Activated naive CD8-positive, alpha-beta T cell treated with anti-CD3 and anti-CD28 coated beads, Interleukin-2, amount 10 ng/mL, durations not matched to agents 7 days and 5 days (primary cell): ENCODE results near the gene KRT71. TPM values are rescaled to one million over a fixed set of nuclear protein-coding genes. Genes with fewer than 3 reads are reported as not detected.

ENCODE experiments used
- ATAC-seq: fragments of 150-1000 bp; cut with Tn5 transposase; one replicate; pipeline ENCODE4 v1.10.0; 2021; ENCODE audit warnings: low read depth, moderate library complexity
- POLR2A ChIA-PET: fragments of 350-600 bp; sonication (Branson Sonifier 250); formaldehyde crosslinking; loops from one replicate; lab custom pipeline; 2021; ENCODE audit warnings: antibody characterized with exemption; lab: Charles Lee
- DNase-seq: peaks from one replicate; pipeline ENCODE4 v3.0.0; 2021
- H3K27ac Mint-ChIP-seq: one replicate; pipeline ENCODE4 v1.8.0; 2022; ENCODE audit warnings: mild to moderate bottlenecking, mixed read lengths
- H3K27me3 Mint-ChIP-seq: one replicate; pipeline ENCODE4 v1.8.0; 2022; ENCODE audit warnings: mild to moderate bottlenecking, moderate library complexity, mixed read lengths
- H3K36me3 Mint-ChIP-seq: one replicate; pipeline ENCODE4 v1.8.0; 2021; ENCODE audit warnings: mild to moderate bottlenecking, mixed read lengths
- H3K4me1 Mint-ChIP-seq: one replicate; pipeline ENCODE4 v1.8.0; 2021; ENCODE audit warnings: mixed read lengths
- H3K4me3 Mint-ChIP-seq: one replicate; pipeline ENCODE4 v1.8.0; 2022; ENCODE audit warnings: mild to moderate bottlenecking, moderate library complexity, mixed read lengths
- H3K9me3 Mint-ChIP-seq: one replicate; pipeline ENCODE4 v1.8.0; 2021; ENCODE audit warnings: mixed read lengths
- total RNA-seq, 2 experiments: library from RNA; stranded (reverse); gene quantifications; one replicate each; pipeline ENCODE4 v1.2.3, GENCODE V29; 2021

KRT71 gene
- total RNA-seq, 2 experiments from 2014 or later = not detected

DNA sequence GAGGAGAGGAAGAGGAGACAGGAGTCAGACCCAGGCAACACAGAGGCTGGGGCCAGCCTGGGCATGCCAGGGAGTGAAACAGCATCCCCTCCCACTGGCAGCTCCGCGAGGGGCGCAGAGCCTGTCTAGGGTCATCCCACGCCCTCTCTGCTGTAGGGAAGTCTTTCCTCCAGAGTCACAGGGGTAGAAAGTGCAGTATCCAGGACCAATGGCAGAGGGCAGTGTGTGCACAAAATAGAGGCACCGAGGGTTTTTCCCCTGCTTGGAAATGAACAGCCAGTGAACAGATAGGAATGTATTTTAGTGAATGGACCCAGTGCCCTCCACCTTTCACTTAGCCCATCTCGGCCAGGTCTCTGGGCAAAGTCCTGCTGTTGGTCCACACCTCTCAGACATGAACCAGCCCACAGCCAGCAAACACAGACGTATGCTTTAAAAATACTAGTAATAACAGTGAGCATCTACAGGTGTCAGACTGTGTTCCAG, 30.1 kb upstream of the KRT71 start:
- peaks cover 29% of the 10 kb centered on the region for H3K4me1 Mint-ChIP-seq
- ATAC-seq = peak; percentile 48
- peaks cover 11% of the 10 kb centered on the region for H3K27me3 Mint-ChIP-seq
- no peak overlapping the region for H3K4me3 Mint-ChIP-seq
- H3K36me3 Mint-ChIP-seq = no peaks in the 10 kb centered on the region
- POLR2A ChIA-PET = no interaction called here
- no peaks in the 10 kb centered on the region for H3K9me3 Mint-ChIP-seq
- no peak overlapping the region for H3K27ac Mint-ChIP-seq
- DNase-seq = peak; percentile 64

DNA sequence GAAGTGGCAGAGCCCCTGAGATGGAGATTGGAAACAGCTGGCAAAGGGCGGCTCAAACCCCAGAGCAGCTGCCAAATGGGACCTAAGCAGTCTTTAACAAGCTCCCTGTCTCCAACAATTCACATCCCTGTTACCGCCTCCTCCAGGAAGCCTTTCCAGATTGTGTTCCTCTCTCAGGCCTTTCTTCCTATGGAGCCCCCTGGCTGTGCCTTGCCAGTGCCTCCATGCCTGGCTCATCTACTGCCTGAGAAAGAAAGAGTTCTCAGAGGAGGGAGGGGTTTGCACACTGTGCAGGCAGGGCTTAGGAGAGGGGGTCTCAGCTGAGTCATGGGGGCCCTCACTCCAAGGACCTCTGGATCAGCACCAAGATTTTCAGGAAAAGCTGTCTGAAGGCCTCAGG, 29.5 kb upstream of the KRT71 start:
- Mint-ChIP-seq H3K36me3 (no peaks in the 10 kb centered on the region), H3K4me1 (peaks cover 29% of the 10 kb centered on the region), H3K4me3 (no peak overlapping the region), H3K27me3 (peaks cover 11% of the 10 kb centered on the region), H3K9me3 (no peaks in the 10 kb centered on the region), H3K27ac (no peak overlapping the region)
- DNase-seq (no peak), ATAC-seq (no peak)
- POLR2A ChIA-PET = no interaction called here

DNA sequence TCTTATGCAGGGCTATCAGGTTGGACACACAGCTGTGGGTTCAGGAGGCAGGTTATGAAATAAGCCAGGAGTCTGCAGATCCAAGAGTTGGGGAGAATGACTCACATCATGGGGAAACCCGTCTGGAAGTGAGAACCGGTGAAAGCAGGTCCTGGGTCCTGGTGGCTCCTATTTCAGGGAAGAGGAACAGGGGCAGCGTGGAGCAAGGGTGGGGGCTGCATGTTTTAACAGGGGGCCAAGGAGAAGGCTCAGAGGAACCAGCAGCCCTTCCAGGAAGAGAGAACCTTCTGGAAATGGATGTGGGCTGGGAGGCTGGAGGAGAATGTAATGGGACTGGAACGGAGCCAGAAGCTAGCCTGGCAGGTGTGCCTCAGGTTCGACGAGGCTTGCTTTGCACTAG, 28.5 kb upstream of the KRT71 start:
- Mint-ChIP-seq H3K27ac (no peak overlapping the region), H3K27me3 (peaks cover 13% of the 10 kb centered on the region), H3K4me3 (no peak overlapping the region), H3K9me3 (no peaks in the 10 kb centered on the region), H3K4me1 (peaks cover 22% of the 10 kb centered on the region), H3K36me3 (no peaks in the 10 kb centered on the region)
- POLR2A ChIA-PET = no interaction called here
- no peak for DNase-seq
- no peak for ATAC-seq

DNA sequence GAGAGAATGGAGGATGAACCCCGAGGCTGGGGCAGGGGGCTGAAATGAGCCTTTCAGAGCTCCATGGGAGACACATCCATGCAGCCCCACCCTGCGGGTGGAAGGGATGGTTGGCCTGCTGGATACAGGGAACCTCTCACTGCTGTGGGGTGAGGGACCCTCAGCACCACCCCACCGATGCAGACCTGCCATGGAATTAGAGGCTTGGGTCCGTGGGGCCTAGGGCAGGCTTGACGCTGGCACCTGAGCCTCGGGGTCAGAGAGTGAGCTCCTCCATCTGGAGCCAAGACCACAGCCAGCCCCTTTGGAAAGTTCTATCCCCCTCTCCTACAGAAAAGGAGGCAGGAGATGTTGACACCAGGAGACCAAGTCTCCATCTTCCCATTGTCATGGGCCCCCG, 28.1 kb upstream of the KRT71 start:
- H3K36me3 Mint-ChIP-seq = no peaks in the 10 kb centered on the region
- peaks cover 13% of the 10 kb centered on the region for H3K27me3 Mint-ChIP-seq
- H3K27ac Mint-ChIP-seq = no peak overlapping the region
- ATAC-seq = no peak
- peak; percentile 11 for DNase-seq
- no peak overlapping the region for H3K4me3 Mint-ChIP-seq
- POLR2A ChIA-PET = no interaction called here
- peaks cover 18% of the 10 kb centered on the region for H3K4me1 Mint-ChIP-seq
- H3K9me3 Mint-ChIP-seq = no peaks in the 10 kb centered on the region

DNA sequence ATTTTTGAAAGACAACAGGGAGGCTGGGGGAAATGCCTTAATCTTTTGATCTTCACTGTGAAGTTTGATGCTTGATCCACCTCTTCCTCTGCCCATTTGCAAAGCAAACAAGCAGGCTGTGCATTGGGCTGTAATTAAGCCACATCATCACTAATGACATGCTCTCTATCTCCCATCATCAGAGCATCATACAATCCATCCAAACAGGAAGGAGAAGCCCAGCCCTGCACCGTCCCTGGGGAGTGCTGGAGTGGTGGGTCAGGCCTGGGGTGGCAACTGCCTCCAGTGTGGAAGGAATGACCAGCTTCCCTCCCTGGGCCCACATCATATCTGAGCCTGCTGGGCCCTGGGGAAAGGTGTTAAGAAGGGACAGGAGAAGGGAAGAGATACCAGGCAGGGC, 27.6 kb upstream of the KRT71 start:
- Mint-ChIP-seq H3K4me3 (no peak overlapping the region), H3K27me3 (peaks cover 13% of the 10 kb centered on the region), H3K4me1 (peaks cover 13% of the 10 kb centered on the region), H3K27ac (no peak overlapping the region), H3K36me3 (no peaks in the 10 kb centered on the region), H3K9me3 (no peaks in the 10 kb centered on the region)
- POLR2A ChIA-PET = no interaction called here
- ATAC-seq (no peak), DNase-seq (peak; percentile 10)

DNA sequence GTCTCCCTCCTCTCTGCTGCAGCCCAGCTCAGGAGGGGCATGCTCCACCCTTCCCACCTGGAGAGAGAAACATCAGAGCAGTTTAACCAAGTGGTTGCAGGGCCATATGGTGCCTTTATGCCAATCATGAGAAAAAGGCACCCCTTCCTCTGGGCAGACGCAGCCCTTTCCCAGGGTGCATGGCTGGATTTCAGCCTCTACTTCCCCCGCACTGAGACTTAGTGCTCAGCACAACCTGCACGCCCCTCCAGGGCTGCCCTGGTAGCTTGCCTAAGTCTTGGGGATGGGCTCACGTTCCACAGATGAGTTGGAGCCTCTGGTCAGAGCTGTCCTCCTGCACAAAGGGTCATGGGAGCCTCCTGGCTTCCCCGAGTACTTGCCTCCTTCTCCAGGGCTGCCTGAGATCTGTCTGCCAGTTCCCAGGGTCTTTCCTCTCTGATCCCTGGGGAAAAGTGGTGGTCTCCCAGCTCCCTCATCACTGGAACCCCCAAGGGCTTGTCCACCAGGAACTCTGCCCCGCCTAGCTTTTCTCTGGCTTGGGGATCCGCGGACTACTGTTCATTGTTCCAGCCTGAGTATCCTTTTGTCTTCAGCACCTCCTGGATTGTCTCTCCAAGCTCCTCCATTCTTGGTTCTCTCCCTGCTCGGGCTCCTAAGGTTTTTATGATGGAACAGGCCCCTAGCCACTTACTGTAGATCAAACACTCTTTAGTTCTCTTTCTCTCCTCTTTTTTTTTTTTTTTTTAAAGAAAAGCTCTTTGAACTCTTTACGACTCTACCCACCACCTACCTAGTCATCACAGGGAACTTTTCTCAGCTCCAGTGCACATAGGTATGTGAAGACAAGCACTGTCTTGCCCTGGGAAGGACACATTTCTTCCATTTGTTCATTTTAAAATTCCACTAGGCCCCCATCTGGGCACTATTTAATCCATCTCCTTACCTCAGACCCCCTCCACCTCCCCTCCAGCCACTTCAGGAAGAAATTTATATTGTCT, 26.8 kb upstream of the KRT71 start:
- H3K9me3 Mint-ChIP-seq = no peaks in the 10 kb centered on the region
- DNase-seq (peak; percentile 10), ATAC-seq (no peak)
- POLR2A ChIA-PET = no interaction called here
- H3K27me3 Mint-ChIP-seq = peaks cover 13% of the 10 kb centered on the region
- no peaks in the 10 kb centered on the region for H3K36me3 Mint-ChIP-seq
- no peak overlapping the region for H3K4me3 Mint-ChIP-seq
- no peak overlapping the region for H3K27ac Mint-ChIP-seq
- peaks cover 7% of the 10 kb centered on the region for H3K4me1 Mint-ChIP-seq

DNA sequence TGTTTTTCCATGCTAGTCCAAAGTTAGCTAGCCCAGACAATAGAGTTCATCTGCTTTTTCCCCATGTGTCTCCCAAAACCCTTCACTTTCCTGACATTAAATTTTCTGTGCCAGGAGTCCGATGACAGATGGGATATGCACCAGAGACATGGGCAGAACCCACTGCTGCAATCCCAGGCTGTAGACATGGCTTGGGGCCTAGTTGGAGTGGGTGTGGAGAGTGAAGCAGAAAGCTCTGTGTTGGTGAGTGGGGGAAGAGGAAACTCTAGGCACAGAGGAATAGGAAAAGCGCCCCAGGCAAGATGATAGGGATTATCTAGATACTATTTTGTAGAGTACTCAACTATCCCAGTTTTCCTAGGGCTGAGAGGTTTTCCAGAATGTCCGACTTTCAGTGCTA, 25.5 kb upstream of the KRT71 start:
- DNase-seq (no peak), ATAC-seq (no peak)
- Mint-ChIP-seq H3K27me3 (peaks cover 11% of the 10 kb centered on the region), H3K4me3 (no peak overlapping the region), H3K36me3 (no peaks in the 10 kb centered on the region), H3K9me3 (no peaks in the 10 kb centered on the region), H3K27ac (no peak overlapping the region), H3K4me1 (peaks cover 10% of the 10 kb centered on the region)
- POLR2A ChIA-PET = no interaction called here

DNA sequence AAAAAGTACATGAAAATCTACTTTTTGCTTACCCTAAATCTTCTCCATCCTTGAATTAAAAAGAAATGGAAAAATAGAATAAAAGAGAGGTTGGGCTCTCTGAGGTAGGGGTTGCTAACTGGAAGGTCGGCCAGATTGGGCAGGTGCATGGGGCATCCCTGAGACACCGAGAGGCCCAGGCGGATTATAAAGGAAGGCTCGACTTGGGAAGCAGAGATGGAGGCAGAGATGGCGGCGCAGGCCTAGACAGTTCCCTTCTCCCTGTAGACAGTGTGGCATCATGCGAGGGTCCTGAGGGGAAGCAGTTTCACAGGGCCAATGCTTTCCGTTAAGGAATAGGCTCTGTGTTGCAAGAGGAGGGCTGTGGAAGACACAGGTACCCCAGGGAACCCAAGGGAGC, 24.4 kb upstream of the KRT71 start:
- no peak for DNase-seq
- ATAC-seq = no peak
- peaks cover 5% of the 10 kb centered on the region for H3K4me1 Mint-ChIP-seq
- POLR2A ChIA-PET = no interaction called here
- H3K36me3 Mint-ChIP-seq = no peaks in the 10 kb centered on the region
- peaks cover 13% of the 10 kb centered on the region for H3K27me3 Mint-ChIP-seq
- no peak overlapping the region for H3K27ac Mint-ChIP-seq
- H3K9me3 Mint-ChIP-seq = no peaks in the 10 kb centered on the region
- no peak overlapping the region for H3K4me3 Mint-ChIP-seq

DNA sequence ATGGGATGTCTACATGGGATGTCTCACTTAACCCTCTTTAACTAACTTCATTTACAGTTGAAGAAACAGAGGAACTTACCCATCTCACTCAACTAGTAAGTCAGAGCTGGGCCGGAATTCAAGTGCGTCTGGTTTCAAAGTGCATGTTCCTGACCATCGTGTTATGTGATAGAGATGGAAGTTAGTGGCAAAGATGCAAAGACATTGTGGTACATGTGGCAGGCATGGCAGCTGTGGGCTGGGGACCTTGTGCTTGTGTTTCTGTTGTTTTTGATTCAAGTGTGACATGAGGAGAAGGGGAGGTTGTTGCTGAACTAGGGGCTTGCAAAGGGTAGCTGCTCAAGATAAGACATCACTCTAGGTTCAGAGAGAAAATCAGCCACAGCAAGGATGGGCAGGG, 23.0 kb upstream of the KRT71 start:
- H3K4me3 Mint-ChIP-seq = no peak overlapping the region
- H3K36me3 Mint-ChIP-seq = no peaks in the 10 kb centered on the region
- peaks cover 10% of the 10 kb centered on the region for H3K27me3 Mint-ChIP-seq
- POLR2A ChIA-PET = no interaction called here
- H3K27ac Mint-ChIP-seq = no peak overlapping the region
- H3K9me3 Mint-ChIP-seq = no peaks in the 10 kb centered on the region
- DNase-seq (no peak), ATAC-seq (no peak)
- H3K4me1 Mint-ChIP-seq = peaks cover 5% of the 10 kb centered on the region

DNA sequence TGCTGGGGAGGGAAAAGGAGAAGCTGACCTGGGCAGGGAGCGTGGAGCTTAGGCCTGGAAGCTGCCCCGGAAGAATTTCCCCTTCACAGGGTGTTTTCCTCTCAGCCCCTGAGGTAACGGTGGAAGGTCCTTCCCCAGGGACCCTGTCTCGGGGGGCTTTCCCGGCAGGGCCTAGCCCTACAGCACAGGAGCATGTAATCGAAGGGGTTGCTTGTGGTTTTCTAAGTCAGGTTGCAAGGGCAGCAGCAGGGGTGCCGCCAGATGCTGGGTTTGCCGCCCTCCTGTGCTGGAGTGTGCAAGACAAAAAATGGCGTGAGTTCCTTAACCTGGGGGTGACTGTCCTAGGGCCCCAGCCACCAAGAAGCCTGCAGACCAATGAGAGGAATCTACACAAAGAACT, 22.3 kb upstream of the KRT71 start:
- H3K9me3 Mint-ChIP-seq = no peaks in the 10 kb centered on the region
- no peak overlapping the region for H3K27ac Mint-ChIP-seq

DNA sequence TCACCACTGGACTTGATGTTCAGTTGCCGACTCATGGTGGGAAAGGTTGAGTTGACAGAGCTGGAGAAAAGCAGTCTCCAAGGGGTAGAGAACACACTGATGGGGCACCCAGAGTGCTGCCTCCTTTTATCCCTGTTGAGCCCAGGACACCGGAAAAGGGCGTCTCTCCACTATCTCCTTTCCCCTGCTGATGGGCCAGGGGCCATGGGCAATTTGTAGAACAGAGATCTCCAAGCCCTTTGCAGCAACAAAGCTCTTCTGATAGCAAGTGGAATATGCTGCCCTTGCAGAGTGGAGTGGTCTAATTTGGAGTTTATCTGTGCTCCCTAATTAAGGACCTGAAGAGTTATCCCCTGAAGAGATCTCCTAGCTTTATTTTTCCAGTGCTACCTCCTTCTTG, 20.8 kb upstream of the KRT71 start, which contains the start of gene KRT74:
Gene KRT74, minus strand, starts transcription at position 101 of the 400 bp plus-strand sequence. Its CDS starts 66 bp downstream, at position 35.
- Mint-ChIP-seq H3K27ac (no peak within 1 kb of the TSS), H3K36me3 (no peaks in the 10 kb centered on the region), H3K4me3 (no peak within 1 kb of the TSS), H3K27me3 (peaks cover 4% of the 10 kb centered on the region), H3K4me1 (peaks cover 3% of the 10 kb centered on the region), H3K9me3 (no peaks in the 10 kb centered on the region)
- POLR2A ChIA-PET = no interaction called here
- ATAC-seq = no peak
- no peak for DNase-seq

More for the DNA sequence above, 22.3 kb upstream of the KRT71 start:
- Mint-ChIP-seq H3K4me1 (peaks cover 3% of the 10 kb centered on the region), H3K4me3 (no peak overlapping the region), H3K27me3 (peaks cover 10% of the 10 kb centered on the region), H3K36me3 (no peaks in the 10 kb centered on the region)
- DNase-seq (peak; percentile 10), ATAC-seq (no peak)
- POLR2A ChIA-PET = no interaction called here

DNA sequence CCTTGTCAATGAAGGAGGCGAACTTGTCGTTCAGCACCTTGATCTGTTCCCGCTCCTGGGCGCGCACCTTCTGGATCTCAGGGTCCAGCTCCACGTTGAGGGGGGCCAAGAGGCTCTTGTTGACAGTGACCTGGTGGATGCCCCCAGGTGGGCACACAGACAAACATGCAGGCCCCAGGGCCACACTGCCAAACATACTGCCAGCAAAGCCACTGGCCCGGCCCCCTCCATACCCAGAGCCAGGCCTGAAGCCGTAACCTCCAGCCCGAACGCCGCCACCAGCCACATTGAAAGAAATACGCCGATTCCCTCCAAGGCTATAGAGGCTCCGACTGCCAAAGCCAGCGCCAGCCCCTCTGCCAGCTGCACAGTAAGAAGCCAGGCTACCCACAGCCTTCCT, 20.4 kb upstream of the KRT71 start:
- H3K27me3 Mint-ChIP-seq = peaks cover 4% of the 10 kb centered on the region
- no peaks in the 10 kb centered on the region for H3K36me3 Mint-ChIP-seq
- H3K4me1 Mint-ChIP-seq = peaks cover 3% of the 10 kb centered on the region
- H3K9me3 Mint-ChIP-seq = no peaks in the 10 kb centered on the region
- POLR2A ChIA-PET = no interaction called here
- DNase-seq = peak; percentile 23
- no peak overlapping the region for H3K27ac Mint-ChIP-seq
- ATAC-seq = no peak
- no peak overlapping the region for H3K4me3 Mint-ChIP-seq

DNA sequence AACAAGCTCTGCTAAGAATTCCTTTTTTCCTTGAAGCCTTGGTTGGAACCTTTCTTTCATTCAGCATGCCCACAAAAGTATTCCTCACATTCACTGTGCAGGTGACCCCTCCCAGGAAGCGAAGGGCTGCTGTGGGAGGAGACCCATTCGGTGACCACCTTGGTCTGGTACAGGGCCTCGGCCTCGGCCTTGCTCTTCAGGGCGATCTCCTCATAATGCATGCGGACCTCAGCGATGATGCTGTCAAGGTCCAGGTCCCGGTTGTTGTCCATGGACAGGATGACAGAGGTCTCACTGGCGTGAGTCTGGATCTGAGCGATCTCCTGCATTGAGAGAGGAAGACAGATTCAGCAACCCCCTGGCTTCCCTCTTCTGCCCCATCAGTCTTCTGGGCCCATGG, 17.6 kb upstream of the KRT71 start:
- Mint-ChIP-seq H3K4me3 (no peak overlapping the region), H3K27ac (no peak overlapping the region)
- POLR2A ChIA-PET = no interaction called here

DNA sequence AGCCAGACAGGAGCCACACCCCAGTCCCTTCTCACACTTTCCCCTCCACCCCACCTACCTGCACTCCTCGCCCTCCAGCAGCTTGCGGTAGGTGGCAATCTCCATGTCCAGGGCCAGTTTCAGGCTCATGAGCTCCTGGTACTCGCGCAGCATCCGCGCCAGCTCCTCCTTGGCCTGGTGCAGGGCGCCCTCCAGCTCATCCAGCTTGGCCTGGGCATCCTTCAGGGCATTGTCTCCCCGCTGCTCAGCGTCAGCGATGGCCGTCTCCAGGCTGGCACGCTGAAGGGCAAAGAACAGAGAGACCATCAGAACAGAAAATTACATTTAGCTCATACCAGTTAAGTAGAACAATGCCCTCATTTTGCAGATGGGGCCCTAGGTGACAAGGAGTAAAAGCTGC, 15.2 kb upstream of the KRT71 start:
- H3K36me3 Mint-ChIP-seq = no peaks in the 10 kb centered on the region
- POLR2A ChIA-PET = no interaction called here
- H3K9me3 Mint-ChIP-seq = no peaks in the 10 kb centered on the region
- no peaks in the 10 kb centered on the region for H3K4me1 Mint-ChIP-seq
- H3K27me3 Mint-ChIP-seq = peaks cover 13% of the 10 kb centered on the region
- H3K4me3 Mint-ChIP-seq = no peak overlapping the region
- H3K27ac Mint-ChIP-seq = no peak overlapping the region
- ATAC-seq = no peak
- no peak for DNase-seq

More for the DNA sequence above, 17.6 kb upstream of the KRT71 start:
- Mint-ChIP-seq H3K36me3 (no peaks in the 10 kb centered on the region), H3K27me3 (peaks cover 7% of the 10 kb centered on the region), H3K4me1 (peaks cover 3% of the 10 kb centered on the region), H3K9me3 (no peaks in the 10 kb centered on the region)
- DNase-seq = no peak
- no peak for ATAC-seq
